Stimulated activated memory B cell treated with anti-CD40 and anti-IgM and Interleukin-4, amounts not matched to agents 10 μg/mL and 1 μg/mL and 100 μg/mL, for 72 hours (primary cell): ENCODE data around the gene DDX21.
"Not testable (repeated sequence)": the region's sequence is repeated elsewhere in the genome, so short reads cannot be mapped to it uniquely, and the experiment has no call there.

Source experiments
- ATAC-seq: fragments of 150-1000 bp; cut with Tn5 transposase; 2 replicates; pipeline ENCODE4 v1.10.0; 2021
- H3K27ac Mint-ChIP-seq: one replicate; pipeline ENCODE4 v1.8.0; 2022; ENCODE audit warnings: mild to moderate bottlenecking, mixed read lengths
- H3K27me3 Mint-ChIP-seq: one replicate; pipeline ENCODE4 v1.8.0; 2022; ENCODE audit warnings: mixed read lengths
- H3K36me3 Mint-ChIP-seq: one replicate; pipeline ENCODE4 v1.8.0; 2022; ENCODE audit warnings: mixed read lengths
- H3K4me1 Mint-ChIP-seq: one replicate; pipeline ENCODE4 v1.8.0; 2022; ENCODE audit warnings: mixed read lengths
- H3K4me3 Mint-ChIP-seq: one replicate; pipeline ENCODE4 v1.8.0; 2022; ENCODE audit warnings: mild to moderate bottlenecking, moderate library complexity, mixed read lengths
- H3K9me3 Mint-ChIP-seq: one replicate; pipeline ENCODE4 v1.8.0; 2022; ENCODE audit warnings: mixed read lengths

Gene DDX21

GRCh38 chr10:69010151-69010640 lies 54.2 kb downstream of the DDX21 start:
- Mint-ChIP-seq H3K4me3 (no peak overlapping the region), H3K27ac (no peak overlapping the region), H3K36me3 (peaks cover 28% of the 10 kb centered on the region), H3K4me1 (no peaks in the 10 kb centered on the region), H3K27me3 (no peaks in the 10 kb centered on the region), H3K9me3 (no peaks in the 10 kb centered on the region)
- ATAC-seq, result no peak

- not testable (repeated sequence) for H3K27ac Mint-ChIP-seq, ATAC-seq
Measured at GRCh38 chr10:69012778-69013177, 56.8 kb downstream of the DDX21 start.

GRCh38 chr10:69014171-69014570 lies 58.2 kb downstream of the DDX21 start:
- Mint-ChIP-seq H3K9me3 (no peaks in the 10 kb centered on the region), H3K4me1 (no peaks in the 10 kb centered on the region), H3K27ac (no peak overlapping the region), H3K27me3 (no peaks in the 10 kb centered on the region), H3K4me3 (no peak overlapping the region), H3K36me3 (peaks cover 52% of the 10 kb centered on the region)
- no peak for ATAC-seq

More at GRCh38 chr10:69012778-69013177, 56.8 kb downstream of the DDX21 start:
- not testable (repeated sequence) for H3K9me3 Mint-ChIP-seq, H3K27me3 Mint-ChIP-seq, H3K4me3 Mint-ChIP-seq, H3K4me1 Mint-ChIP-seq
- peaks cover 39% of the 10 kb centered on the region for H3K36me3 Mint-ChIP-seq

- H3K4me3 Mint-ChIP-seq, result no peak overlapping the region
- ATAC-seq, result no peak
- H3K36me3 Mint-ChIP-seq, result peaks cover 37% of the 10 kb centered on the region
- H3K27me3 Mint-ChIP-seq, result no peaks in the 10 kb centered on the region
- no peaks in the 10 kb centered on the region for H3K4me1 Mint-ChIP-seq
- no peaks in the 10 kb centered on the region for H3K9me3 Mint-ChIP-seq
- peak overlapping the region; percentile 20 for H3K27ac Mint-ChIP-seq
Measured at GRCh38 chr10:69018613-69019012, 62.6 kb downstream of the DDX21 start.

- Mint-ChIP-seq H3K27me3 (no peaks in the 10 kb centered on the region), H3K4me3 (no peak overlapping the region), H3K9me3 (no peaks in the 10 kb centered on the region), H3K36me3 (peaks cover 18% of the 10 kb centered on the region), H3K4me1 (peaks cover 3% of the 10 kb centered on the region), H3K27ac (no peak overlapping the region)
- ATAC-seq, result no peak
Measured at GRCh38 chr10:69022611-69023010, 66.6 kb downstream of the DDX21 start.

- Mint-ChIP-seq H3K4me1 (peaks cover 7% of the 10 kb centered on the region), H3K27me3 (no peaks in the 10 kb centered on the region), H3K27ac (no peak overlapping the region), H3K9me3 (no peaks in the 10 kb centered on the region), H3K36me3 (no peaks in the 10 kb centered on the region), H3K4me3 (no peak overlapping the region)
- ATAC-seq, result no peak
Measured at GRCh38 chr10:69025370-69025896, 69.5 kb downstream of the DDX21 start.

- ATAC-seq, result no peak
- H3K9me3 Mint-ChIP-seq, result no peaks in the 10 kb centered on the region
- H3K4me1 Mint-ChIP-seq, result no peaks in the 10 kb centered on the region
- no peak overlapping the region for H3K27ac Mint-ChIP-seq
- H3K4me3 Mint-ChIP-seq, result no peak overlapping the region
- no peaks in the 10 kb centered on the region for H3K36me3 Mint-ChIP-seq
- H3K27me3 Mint-ChIP-seq, result no peaks in the 10 kb centered on the region
Measured at GRCh38 chr10:69033256-69033655, 77.3 kb downstream of the DDX21 start.
